ENCODE data around the gene EFTUD2.

- TF ChIP-seq CTCF (IDR thresholded peaks at IDR 0.05 in 4 of 5, conservative IDR thresholded peaks at IDR 0.05 in 1 of 5) (no peak), POLR2A (IDR thresholded peaks at IDR 0.05) (no peak)
Measured at GRCh38 chr17:44931376-44931775, 32.1 kb upstream of the EFTUD2 start.

Data from gastrocnemius medialis (tissue), 4 donors.